H1 (cell line): ENCODE results near the gene SESN2. TPM values are rescaled to one million over a fixed set of nuclear protein-coding genes. Genes with fewer than 3 reads are reported as not detected.

ENCODE experiments used
- EP300 ChIP-seq, 2 experiments: IDR thresholded peaks; 1 replicate in 1 of 2; 2 replicates in 1 of 2; pipeline ENCODE4 v1.6.1; 2011 to 2012; ENCODE audit warnings: low read depth in 2 of 2, low read length in 2 of 2, mild to moderate bottlenecking in 2 of 2, borderline replicate concordance in 1 of 2, inconsistent platforms in 1 of 2, moderate library complexity in 1 of 2
- HDAC6 ChIP-seq: IDR thresholded peaks from one replicate; pipeline ENCODE4 v1.7.1; 2012; ENCODE audit warnings: low read depth, mild to moderate bottlenecking, inconsistent platforms, low read length, moderate library complexity
- KDM5A ChIP-seq: fragments of 200-600 bp; IDR thresholded peaks from 2 replicates; pipeline ENCODE4 v1.7.1; 2012; ENCODE audit warnings: mild to moderate bottlenecking, low read length, inconsistent platforms, mixed read lengths
- NRF1 ChIP-seq: IDR thresholded peaks from 2 replicates; pipeline ENCODE4 v1.6.1; 2011; ENCODE audit warnings: mild to moderate bottlenecking, low read depth, low read length, improper control_type of control experiment
- SRF ChIP-seq: IDR thresholded peaks from 2 replicates; pipeline ENCODE4 v1.6.1; 2011; ENCODE audit warnings: mild to moderate bottlenecking, low read depth, low read length, moderate library complexity
- ZNF274 ChIP-seq: IDR thresholded peaks from 2 replicates; pipeline ENCODE4 v1.7.0; 2012; ENCODE audit warnings: low read length, borderline replicate concordance; ENCODE audit errors: extremely low read depth
- polyA plus RNA-seq, 7 experiments: library from polyadenylated mRNA; depleted of rRNA in 3 of 7; stranded (reverse) in 5 of 7; unstranded in 2 of 7; fragments of >200 nt in 5 of 7; fragments of 200-250 nt in 2 of 7; gene quantifications; 1 replicate in 5 of 7; 2 replicates in 1 of 7; 4 replicates in 1 of 7; pipeline versions ENCODE4 v1.2.1 to v1.2.3, GENCODE V29; 2011 to 2013; ENCODE audit warnings: missing spikeins in 2 of 7, mixed read lengths in 2 of 7
- total RNA-seq: library from RNA; stranded (reverse); fragmentation: NEBNext Ultra II Directional; extraction: Animal tissue kit (Norgen Biotek cat#: 25700); gene quantifications from 2 replicates; pipeline ENCODE4 v1.2.1, GENCODE V29; 2021

The SESN2 gene
- total and polyA plus RNA-seq, 2 of the 8 experiments (the other 6 are each of a cell fraction or from before 2014, with no cell fraction given): 25.1 to 33.0 TPM

DNA sequence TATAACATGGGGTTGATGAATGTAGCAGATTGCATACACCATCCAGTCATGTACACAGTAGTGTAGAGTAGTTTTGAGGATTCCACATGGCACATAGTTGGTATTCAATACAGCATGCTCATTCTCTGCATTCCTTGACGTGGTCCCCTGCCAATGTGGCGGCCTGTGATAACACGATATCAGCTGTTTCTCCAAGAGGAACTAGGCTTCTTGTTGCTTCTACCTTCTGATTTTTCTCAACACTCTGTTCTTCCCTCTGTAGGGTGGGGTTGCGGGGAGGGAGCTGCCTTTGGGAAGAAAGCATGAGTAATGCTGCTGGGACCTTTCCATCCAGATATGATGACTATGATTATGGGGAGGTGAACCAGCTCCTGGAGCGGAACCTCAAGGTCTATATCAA lies 19.4 kb downstream of the SESN2 start (continued):
- no peak for TF ChIP-seq KDM5A
- no peak for TF ChIP-seq HDAC6
- TF ChIP-seq EP300 (IDR thresholded peaks at IDR 0.05; ENCODE audit: borderline replicate concordance in 1 of 2, low read depth in 2 of 2, low read length in 2 of 2): no peak
- TF ChIP-seq SRF: no peak
- no peak for TF ChIP-seq ZNF274
- no peak for TF ChIP-seq NRF1
